Activated naive CD4-positive, alpha-beta T cell treated with anti-CD3 and anti-CD28 coated beads, Interleukin-2, amount 10 ng/mL, durations not matched to agents 7 days and 5 days (primary cell): Measurements from ENCODE around the gene AFF3.

ENCODE experiments used
- CTCF ChIA-PET: fragments of 350-600 bp; sonication (Branson Sonifier 250); formaldehyde crosslinking; loops from one replicate; lab custom pipeline; 2021; ENCODE audit warnings: antibody characterized with exemption; lab: Charles Lee
- DNase-seq: peaks from one replicate; pipeline ENCODE4 v3.0.0-alpha.2; 2020
- H3K27ac Mint-ChIP-seq: one replicate; pipeline ENCODE4 v1.8.0; 2021; ENCODE audit warnings: mild to moderate bottlenecking, moderate library complexity, mixed read lengths
- H3K27me3 Mint-ChIP-seq: one replicate; pipeline ENCODE4 v1.8.0; 2021; ENCODE audit warnings: mild to moderate bottlenecking, mixed read lengths
- H3K36me3 Mint-ChIP-seq: one replicate; pipeline ENCODE4 v1.8.0; 2021; ENCODE audit warnings: mixed read lengths
- H3K4me1 Mint-ChIP-seq: one replicate; pipeline ENCODE4 v1.8.0; 2021; ENCODE audit warnings: mixed read lengths
- H3K4me3 Mint-ChIP-seq: one replicate; pipeline ENCODE4 v1.8.0; 2021; ENCODE audit warnings: mild to moderate bottlenecking, moderate library complexity, mixed read lengths
- H3K9me3 Mint-ChIP-seq: one replicate; pipeline ENCODE4 v1.8.0; 2021; ENCODE audit warnings: mixed read lengths

Gene AFF3

GRCh38 chr2:99922664-99923063 lies 219.7 kb downstream of the AFF3 start:
- Mint-ChIP-seq H3K4me1 (no peaks in the 10 kb centered on the region), H3K36me3 (no peaks in the 10 kb centered on the region), H3K27me3 (no peaks in the 10 kb centered on the region), H3K9me3 (no peaks in the 10 kb centered on the region), H3K27ac (no peak overlapping the region), H3K4me3 (no peak overlapping the region)
- DNase-seq = no peak
- CTCF ChIA-PET = no interaction called here

GRCh38 chr2:99921903-99922302 lies 220.5 kb downstream of the AFF3 start:
- no peak overlapping the region for H3K27ac Mint-ChIP-seq
- CTCF ChIA-PET = no interaction called here
- H3K36me3 Mint-ChIP-seq = no peaks in the 10 kb centered on the region
- H3K4me3 Mint-ChIP-seq = no peak overlapping the region
- H3K27me3 Mint-ChIP-seq = no peaks in the 10 kb centered on the region
- H3K9me3 Mint-ChIP-seq = no peaks in the 10 kb centered on the region
- no peak for DNase-seq
- H3K4me1 Mint-ChIP-seq = no peaks in the 10 kb centered on the region

- H3K36me3 Mint-ChIP-seq = no peaks in the 10 kb centered on the region
- H3K27ac Mint-ChIP-seq = no peak overlapping the region
- CTCF ChIA-PET = no interaction called here
- DNase-seq = no peak
- H3K9me3 Mint-ChIP-seq = no peaks in the 10 kb centered on the region
- H3K4me3 Mint-ChIP-seq = no peak overlapping the region
- H3K4me1 Mint-ChIP-seq = no peaks in the 10 kb centered on the region
- no peaks in the 10 kb centered on the region for H3K27me3 Mint-ChIP-seq
Observed at GRCh38 chr2:99918389-99918788, 224.0 kb downstream of the AFF3 start.

GRCh38 chr2:99915108-99915675 lies 227.2 kb downstream of the AFF3 start:
- Mint-ChIP-seq H3K27me3 (no peaks in the 10 kb centered on the region), H3K4me1 (no peaks in the 10 kb centered on the region), H3K27ac (no peak overlapping the region), H3K36me3 (no peaks in the 10 kb centered on the region), H3K4me3 (no peak overlapping the region), H3K9me3 (no peaks in the 10 kb centered on the region)
- CTCF ChIA-PET = no interaction called here
- DNase-seq = no peak

- CTCF ChIA-PET = no interaction called here
- Mint-ChIP-seq H3K27ac (no peak overlapping the region), H3K27me3 (no peaks in the 10 kb centered on the region), H3K4me3 (no peak overlapping the region), H3K36me3 (no peaks in the 10 kb centered on the region), H3K9me3 (no peaks in the 10 kb centered on the region), H3K4me1 (no peaks in the 10 kb centered on the region)
- no peak for DNase-seq
Observed at GRCh38 chr2:99911736-99912135, 230.7 kb downstream of the AFF3 start.

GRCh38 chr2:99910902-99911301 lies 231.5 kb downstream of the AFF3 start:
- Mint-ChIP-seq H3K36me3 (no peaks in the 10 kb centered on the region), H3K4me3 (no peak overlapping the region), H3K9me3 (no peaks in the 10 kb centered on the region), H3K4me1 (no peaks in the 10 kb centered on the region), H3K27me3 (no peaks in the 10 kb centered on the region), H3K27ac (no peak overlapping the region)
- CTCF ChIA-PET = no interaction called here
- no peak for DNase-seq

- H3K27me3 Mint-ChIP-seq = peaks cover 6% of the 10 kb centered on the region
- no peak for DNase-seq
- H3K36me3 Mint-ChIP-seq = no peaks in the 10 kb centered on the region
- no peak overlapping the region for H3K4me3 Mint-ChIP-seq
- CTCF ChIA-PET = no interaction called here
- no peak overlapping the region for H3K27ac Mint-ChIP-seq
- H3K4me1 Mint-ChIP-seq = no peaks in the 10 kb centered on the region
- H3K9me3 Mint-ChIP-seq = no peaks in the 10 kb centered on the region
Observed at GRCh38 chr2:99905636-99906035, 236.8 kb downstream of the AFF3 start.

GRCh38 chr2:99905025-99905424 lies 237.4 kb downstream of the AFF3 start:
- Mint-ChIP-seq H3K27me3 (peaks cover 6% of the 10 kb centered on the region), H3K9me3 (no peaks in the 10 kb centered on the region), H3K4me1 (no peaks in the 10 kb centered on the region), H3K36me3 (no peaks in the 10 kb centered on the region), H3K27ac (no peak overlapping the region), H3K4me3 (no peak overlapping the region)
- CTCF ChIA-PET = no interaction called here
- no peak for DNase-seq

- CTCF ChIA-PET = no interaction called here
- Mint-ChIP-seq H3K9me3 (no peaks in the 10 kb centered on the region), H3K27me3 (peaks cover 6% of the 10 kb centered on the region), H3K27ac (no peak overlapping the region), H3K4me1 (no peaks in the 10 kb centered on the region), H3K36me3 (no peaks in the 10 kb centered on the region), H3K4me3 (no peak overlapping the region)
- DNase-seq = no peak
Observed at GRCh38 chr2:99903981-99904380, 238.4 kb downstream of the AFF3 start.

GRCh38 chr2:99900556-99900955 lies 241.8 kb downstream of the AFF3 start:
- Mint-ChIP-seq H3K27ac (no peak overlapping the region), H3K4me3 (no peak overlapping the region)
- CTCF ChIA-PET = no interaction called here

GRCh38 chr2:99899882-99900281 lies 242.5 kb downstream of the AFF3 start:
- no peaks in the 10 kb centered on the region for H3K9me3 Mint-ChIP-seq
- DNase-seq = no peak
- peaks cover 3% of the 10 kb centered on the region for H3K4me1 Mint-ChIP-seq
- no peak overlapping the region for H3K27ac Mint-ChIP-seq
- H3K36me3 Mint-ChIP-seq = no peaks in the 10 kb centered on the region
- H3K4me3 Mint-ChIP-seq = no peak overlapping the region
- CTCF ChIA-PET = no interaction called here
- H3K27me3 Mint-ChIP-seq = peaks cover 4% of the 10 kb centered on the region

More at GRCh38 chr2:99900556-99900955, 241.8 kb downstream of the AFF3 start:
- Mint-ChIP-seq H3K4me1 (peaks cover 3% of the 10 kb centered on the region), H3K9me3 (no peaks in the 10 kb centered on the region), H3K36me3 (no peaks in the 10 kb centered on the region), H3K27me3 (peaks cover 6% of the 10 kb centered on the region)
- no peak for DNase-seq

- Mint-ChIP-seq H3K4me3 (no peak overlapping the region), H3K27me3 (no peaks in the 10 kb centered on the region), H3K4me1 (peaks cover 3% of the 10 kb centered on the region), H3K9me3 (no peaks in the 10 kb centered on the region), H3K27ac (peak overlapping the region; percentile 9), H3K36me3 (no peaks in the 10 kb centered on the region)
- CTCF ChIA-PET = no interaction called here
- no peak for DNase-seq
Observed at GRCh38 chr2:99899058-99899855, 243.1 kb downstream of the AFF3 start.

GRCh38 chr2:99898336-99899048 lies 243.9 kb downstream of the AFF3 start:
- no peaks in the 10 kb centered on the region for H3K27me3 Mint-ChIP-seq
- H3K36me3 Mint-ChIP-seq = no peaks in the 10 kb centered on the region
- CTCF ChIA-PET = no interaction called here
- peaks cover 3% of the 10 kb centered on the region for H3K4me1 Mint-ChIP-seq
- peak overlapping the region; percentile 9 for H3K27ac Mint-ChIP-seq
- H3K4me3 Mint-ChIP-seq = no peak overlapping the region
- DNase-seq = no peak
- H3K9me3 Mint-ChIP-seq = no peaks in the 10 kb centered on the region

GRCh38 chr2:99891428-99891780 lies 251.0 kb downstream of the AFF3 start:
- Mint-ChIP-seq H3K36me3 (no peaks in the 10 kb centered on the region), H3K4me1 (no peaks in the 10 kb centered on the region), H3K27me3 (no peaks in the 10 kb centered on the region), H3K4me3 (no peak overlapping the region), H3K9me3 (no peaks in the 10 kb centered on the region), H3K27ac (no peak overlapping the region)
- no peak for DNase-seq
- CTCF ChIA-PET = no interaction called here
